Mesenchymal stem cell (in vitro differentiated cells and primary cell): ENCODE measurements around the gene RNF123.

Experiments used
- DNase-seq: peaks from one replicate; pipeline ENCODE4 v3.0.0-alpha.2; 2013
- H2AFZ ChIP-seq: one replicate; pipeline ENCODE4 v1.6.1; 2013; ENCODE audit warnings: low read depth, mild to moderate bottlenecking, control low read depth, inconsistent platforms, low read length, moderate library complexity
- H2AK5ac ChIP-seq: 2 replicates; pipeline ENCODE4 v1.6.1; 2013; ENCODE audit warnings: low read length, moderate library complexity, mild to moderate bottlenecking, inconsistent platforms; ENCODE audit not compliant: severe bottlenecking
- H2BK120ac ChIP-seq: one replicate; pipeline ENCODE4 v1.6.1; 2013; ENCODE audit warnings: low read depth, mild to moderate bottlenecking, inconsistent platforms, low read length, moderate library complexity
- H2BK12ac ChIP-seq, 2 experiments: one replicate each; pipeline ENCODE4 v1.6.1; 2013; ENCODE audit warnings: inconsistent platforms in 2 of 2, low read length in 2 of 2, mild to moderate bottlenecking in 2 of 2, moderate library complexity in 2 of 2, control low read depth in 1 of 2
- H2BK15ac ChIP-seq: one replicate; pipeline ENCODE4 v1.6.1; 2013; ENCODE audit warnings: mild to moderate bottlenecking, low read depth, inconsistent platforms; ENCODE audit not compliant: poor library complexity, severe bottlenecking
- H2BK5ac ChIP-seq: 2 replicates; pipeline ENCODE4 v1.6.1; 2013; ENCODE audit warnings: low read depth, mild to moderate bottlenecking, low read length, control low read depth, inconsistent platforms; ENCODE audit not compliant: poor library complexity, severe bottlenecking
- H3K14ac ChIP-seq, 2 experiments: one replicate each; pipeline ENCODE4 v1.6.1; 2013; ENCODE audit warnings: inconsistent platforms in 2 of 2, low read length in 2 of 2, control low read depth in 1 of 2, mild to moderate bottlenecking in 1 of 2, moderate library complexity in 1 of 2
- H3K18ac ChIP-seq, 2 experiments: one replicate each; pipeline ENCODE4 v1.6.1; 2013; ENCODE audit warnings: inconsistent platforms in 2 of 2, low read length in 2 of 2, control low read depth in 1 of 2, low read depth in 1 of 2, mild to moderate bottlenecking in 1 of 2
- H3K23ac ChIP-seq, 2 experiments: one replicate each; pipeline ENCODE4 v1.6.1; 2013; ENCODE audit warnings: inconsistent platforms in 2 of 2, low read length in 2 of 2, mild to moderate bottlenecking in 2 of 2, moderate library complexity in 2 of 2, control low read depth in 1 of 2
- H3K27ac ChIP-seq: 2 replicates; pipeline ENCODE4 v1.5.1; 2013; ENCODE audit warnings: mild to moderate bottlenecking, moderate library complexity, low read length, control low read depth, inconsistent platforms; ENCODE audit not compliant: poor library complexity, severe bottlenecking
- H3K27me3 ChIP-seq, 2 experiments: 2 replicates each; pipeline versions ENCODE4 v1.6.1 to v1.7.0; 2013; ENCODE audit warnings: low read length in 2 of 2, mild to moderate bottlenecking in 2 of 2, moderate library complexity in 2 of 2, control low read depth in 1 of 2, inconsistent platforms in 1 of 2; ENCODE audit not compliant: control insufficient read depth in 1 of 2, insufficient read depth in 1 of 2
- H3K36me3 ChIP-seq, 2 experiments: 2 replicates each; pipeline versions ENCODE4 v1.6.1 to v1.7.0; 2013; ENCODE audit warnings: low read length in 2 of 2, control low read depth in 1 of 2, inconsistent platforms in 1 of 2, low read depth in 1 of 2, mild to moderate bottlenecking in 1 of 2; ENCODE audit not compliant: insufficient read depth in 2 of 2, control insufficient read depth in 1 of 2
- H3K4ac ChIP-seq, 2 experiments: one replicate each; pipeline ENCODE4 v1.6.1; 2013; ENCODE audit warnings: inconsistent platforms in 2 of 2, low read length in 2 of 2, mild to moderate bottlenecking in 2 of 2, moderate library complexity in 2 of 2, control low read depth in 1 of 2, low read depth in 1 of 2
- H3K4me1 ChIP-seq: 2 replicates; pipeline ENCODE4 v1.6.1; 2013; ENCODE audit warnings: low read depth, low read length, control low read depth; ENCODE audit not compliant: control insufficient read depth, insufficient read depth
- H3K4me2 ChIP-seq: 2 replicates; pipeline ENCODE4 v1.6.1; 2013; ENCODE audit warnings: low read length, mild to moderate bottlenecking, inconsistent platforms; ENCODE audit not compliant: poor library complexity, severe bottlenecking
- H3K4me3 ChIP-seq, 2 experiments: 2 replicates each; pipeline versions ENCODE4 v1.5.1 to v1.7.0; 2013; ENCODE audit warnings: low read length in 2 of 2, mild to moderate bottlenecking in 2 of 2, control low read depth in 1 of 2, low read depth in 1 of 2; ENCODE audit not compliant: insufficient read depth in 1 of 2
- H3K79me1 ChIP-seq: replicated peaks from 2 replicates; pipeline ENCODE4 v1.6.1; 2013; ENCODE audit warnings: mild to moderate bottlenecking, control low read depth, low read length, inconsistent platforms; ENCODE audit not compliant: poor library complexity, severe bottlenecking
- H3K9ac ChIP-seq: 2 replicates; pipeline ENCODE4 v1.7.0; 2013; ENCODE audit warnings: mild to moderate bottlenecking, low read length, moderate library complexity
- H3K9me3 ChIP-seq: 2 replicates; pipeline ENCODE4 v1.7.0; 2013; ENCODE audit warnings: mild to moderate bottlenecking, low read length; ENCODE audit not compliant: control insufficient read depth
- H4K8ac ChIP-seq: one replicate; pipeline ENCODE4 v1.6.1; 2013; ENCODE audit warnings: inconsistent platforms, mild to moderate bottlenecking, low read length, moderate library complexity
- H4K91ac ChIP-seq: one replicate; pipeline ENCODE4 v1.6.1; 2013; ENCODE audit warnings: mild to moderate bottlenecking, low read length, inconsistent platforms
- WGBS: methylation state at CpG from one replicate; pipeline ENCODE4 v1.1.7; 2013; ENCODE audit warnings: mixed read lengths; 5-methylcytosine and 5-hydroxymethylcytosine counted together

The RNF123 gene

DNA sequence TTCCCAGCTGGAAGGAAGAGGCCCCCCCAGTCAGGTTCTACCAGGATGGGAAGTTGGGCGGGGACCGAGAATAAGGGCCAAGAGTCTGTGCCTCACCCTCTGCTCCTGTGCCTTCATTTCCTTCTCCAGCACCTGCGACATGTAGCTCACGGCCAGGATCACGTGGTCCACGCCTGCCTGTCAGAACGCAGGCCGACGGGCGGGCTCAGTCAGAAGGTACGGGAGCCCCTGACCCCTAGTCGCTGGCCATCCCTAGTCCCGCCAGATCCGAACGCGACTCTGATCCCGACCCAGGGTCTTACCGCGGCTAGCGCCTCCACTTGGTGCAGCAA is 33.9 kb downstream of the RNF123 start:
- Histone ChIP-seq H3K27me3 (no peaks in the 10 kb centered on the region), H3K4me1 (peaks cover 33% of the 10 kb centered on the region), H3K9me3 (no peaks in the 10 kb centered on the region), H3K27ac (no peak overlapping the region), H3K79me1 (peaks cover 38% of the 10 kb centered on the region), H3K9ac (peak overlapping the region; percentile 98), H2BK12ac (no peak overlapping the region), H3K4me2 (peak overlapping the region; percentile 57), H4K8ac (peak overlapping the region; percentile 94), H3K23ac (no peak overlapping the region), H2AK5ac (no peak overlapping the region), H3K14ac (peak overlapping the region in 1 of 2 experiments; percentile 88), H2AFZ (no peak overlapping the region), H2BK120ac (peak overlapping the region; percentile 40), H3K4ac (peak overlapping the region; percentile 82), H3K18ac (peak overlapping the region; percentile 76 to 79), H3K36me3 (peaks cover 61 to 71% of the 10 kb centered on the region in 2 experiments), H3K4me3 (peak overlapping the region; percentile 84 to 92), H2BK5ac (no peak overlapping the region), H2BK15ac (no peak overlapping the region), H4K91ac (peak overlapping the region; percentile 76)
- 1% methylated on average over 20 of the region's 20 CpGs for WGBS
- peak; percentile 60 for DNase-seq

DNA sequence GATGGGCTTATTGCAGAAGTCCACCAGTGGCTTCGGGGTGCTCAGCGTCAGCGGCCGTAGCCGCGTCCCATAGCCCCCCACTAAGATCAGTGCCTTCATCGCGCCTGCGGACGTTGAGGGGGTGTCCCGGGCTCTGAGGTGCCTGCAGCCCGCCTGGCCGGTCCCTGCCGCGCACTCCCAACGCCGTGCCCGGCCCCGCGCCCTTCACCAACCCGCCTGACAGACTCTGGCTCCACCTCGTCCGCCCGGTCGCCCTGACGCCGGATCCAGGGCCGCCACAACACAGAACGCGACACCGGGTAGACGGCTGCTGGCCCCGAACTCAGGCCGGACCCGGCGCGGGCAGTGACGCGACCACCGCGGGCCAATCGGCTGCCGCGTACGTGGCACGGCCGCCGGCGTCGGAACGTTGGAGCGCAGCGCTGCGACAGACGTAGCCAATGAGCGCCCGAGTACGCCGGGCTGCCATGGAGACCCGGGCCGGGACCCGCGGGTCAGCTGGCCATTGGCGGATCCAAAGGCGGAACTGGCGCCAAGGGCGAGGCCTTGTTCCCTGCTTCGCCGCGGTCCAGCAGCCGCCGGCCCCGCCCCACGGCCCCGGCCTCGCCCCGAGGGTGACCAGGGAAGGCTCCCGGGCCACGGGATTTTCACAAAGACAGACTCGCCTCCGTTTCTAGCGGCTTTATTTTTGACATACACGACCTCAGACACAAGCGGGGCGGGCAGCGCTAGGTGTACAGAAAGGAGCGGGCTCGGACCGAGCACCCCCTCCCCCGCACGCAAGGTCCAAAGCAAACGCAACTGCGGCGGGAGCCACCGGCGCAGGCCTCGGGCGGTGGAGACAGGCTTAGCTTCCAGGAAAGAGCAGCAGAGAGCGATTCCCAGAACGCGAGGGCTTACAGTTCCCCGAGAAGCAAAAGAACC is 34.5 kb downstream of the RNF123 start, which contains the start of gene GMPPB:
Gene GMPPB (minus strand): TSS at position 324 of the 924 bp plus-strand sequence. CDS start 225 bp downstream, at position 99.
- DNase-seq, result peak; percentile 98
- no peak within 1 kb of the TSS for H2BK5ac ChIP-seq

DNA sequence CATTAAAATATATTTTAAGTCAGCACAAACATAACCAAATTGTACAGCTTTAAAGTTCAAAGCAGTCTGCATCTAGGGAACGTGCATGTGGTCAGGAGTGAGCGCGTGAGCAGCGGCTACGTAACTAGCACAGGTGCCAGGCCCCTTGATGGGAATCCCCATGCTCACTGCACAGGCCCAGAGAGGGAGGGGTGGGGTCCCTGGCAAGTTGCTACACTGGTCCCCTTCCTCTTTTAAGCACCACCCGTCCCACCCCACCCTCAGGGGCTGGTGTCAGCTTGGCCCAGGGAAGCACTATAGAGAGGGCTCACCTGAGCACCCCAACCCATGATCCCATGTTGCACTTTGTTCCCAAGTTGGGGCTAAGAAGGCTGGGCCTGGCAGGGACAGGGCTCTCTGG is 35.2 kb downstream of the RNF123 start:
- no peak overlapping the region for H2BK15ac ChIP-seq
- peak overlapping the region in 1 of 2 experiments; percentile 38 for H2BK12ac ChIP-seq
- H3K27me3 ChIP-seq, result no peaks in the 10 kb centered on the region
- no peak overlapping the region for H2BK120ac ChIP-seq
- WGBS, result 69% methylated on average over 6 of the region's 6 CpGs
- no peak for DNase-seq
- H4K8ac ChIP-seq, result peak overlapping the region; percentile 71
- H3K4me3 ChIP-seq, result peak overlapping the region in 1 of 2 experiments; percentile 79
- H2AK5ac ChIP-seq, result peak overlapping the region; percentile 45
- H4K91ac ChIP-seq, result no peak overlapping the region
- peak overlapping the region in 1 of 2 experiments; percentile 29 for H3K23ac ChIP-seq
- peak overlapping the region; percentile 98 for H3K9ac ChIP-seq
- H3K4ac ChIP-seq, result peak overlapping the region in 1 of 2 experiments; percentile 92
- no peak overlapping the region for H3K18ac ChIP-seq
- H3K4me2 ChIP-seq, result peak overlapping the region; percentile 84
- H3K27ac ChIP-seq, result peak overlapping the region; percentile 64
- no peak overlapping the region for H3K14ac ChIP-seq
- H3K9me3 ChIP-seq, result no peaks in the 10 kb centered on the region
- peaks cover 24% of the 10 kb centered on the region for H3K4me1 ChIP-seq
- peaks cover 36% of the 10 kb centered on the region for H3K79me1 ChIP-seq
- H2BK5ac ChIP-seq, result no peak overlapping the region
- peaks cover 62 to 66% of the 10 kb centered on the region in 2 experiments for H3K36me3 ChIP-seq
- H2AFZ ChIP-seq, result no peak overlapping the region

More for the DNA sequence above, 34.5 kb downstream of the RNF123 start, which contains the start of gene GMPPB:
- 2% methylated on average over 90 of the region's 102 CpGs for WGBS
- H3K4ac ChIP-seq, result peak within 1 kb of the TSS; percentile 85 to 92
- peak within 1 kb of the TSS; percentile 64 for H3K27ac ChIP-seq
- no peaks in the 10 kb centered on the region for H3K27me3 ChIP-seq
- H2AK5ac ChIP-seq, result peak within 1 kb of the TSS; percentile 45
- no peak within 1 kb of the TSS for H2BK15ac ChIP-seq
- H4K91ac ChIP-seq, result peak within 1 kb of the TSS; percentile 88
- peak within 1 kb of the TSS; percentile 94 for H4K8ac ChIP-seq
- H2BK120ac ChIP-seq, result peak within 1 kb of the TSS; percentile 59
- peaks cover 64% of the 10 kb centered on the region in 2 experiments for H3K36me3 ChIP-seq
- H3K4me3 ChIP-seq, result peak within 1 kb of the TSS; percentile 84 to 92
- H3K9ac ChIP-seq, result peak within 1 kb of the TSS; percentile 98
- peak within 1 kb of the TSS in 1 of 2 experiments; percentile 38 for H2BK12ac ChIP-seq
- H3K4me2 ChIP-seq, result peak within 1 kb of the TSS; percentile 84
- peaks cover 30% of the 10 kb centered on the region for H3K4me1 ChIP-seq
- H3K23ac ChIP-seq, result peak within 1 kb of the TSS in 1 of 2 experiments; percentile 29
- H3K9me3 ChIP-seq, result no peaks in the 10 kb centered on the region
- H3K79me1 ChIP-seq, result peaks cover 38% of the 10 kb centered on the region
- peak within 1 kb of the TSS; percentile 48 for H2AFZ ChIP-seq
- H3K18ac ChIP-seq, result peak within 1 kb of the TSS; percentile 76 to 88
- H3K14ac ChIP-seq, result peak within 1 kb of the TSS in 1 of 2 experiments; percentile 88
